IPS-18c (cell line): ENCODE results near the gene DNAJC12.
A peak's percentile ranks its signal among the peaks of the same experiment; 100 is the strongest.
"Not testable (repeated sequence)": the region's sequence is repeated elsewhere in the genome, so short reads cannot be mapped to it uniquely, and the experiment has no call there.

Experiments
- H3K4me3 ChIP-seq: 2 replicates; pipeline ENCODE4 v1.7.0; 2013; ENCODE audit warnings: low read depth, mild to moderate bottlenecking, low read length, moderate library complexity; ENCODE audit not compliant: insufficient read depth
- H3K9me3 ChIP-seq: one replicate; pipeline ENCODE4 v1.6.1; 2013; ENCODE audit warnings: mild to moderate bottlenecking, low read length, moderate library complexity; ENCODE audit not compliant: control insufficient read depth, insufficient read depth

DNAJC12 gene

GRCh38 chr10:67849331-67850011 lies 11.5 kb upstream of the DNAJC12 start:
- peak overlapping the region; percentile 96 for H3K4me3 ChIP-seq
- no peaks in the 10 kb centered on the region for H3K9me3 ChIP-seq

GRCh38 chr10:67843284-67843683 lies 5.3 kb upstream of the DNAJC12 start:
- no peak overlapping the region for H3K4me3 ChIP-seq
- H3K9me3 ChIP-seq = no peaks in the 10 kb centered on the region

- no peak overlapping the region for H3K4me3 ChIP-seq
- H3K9me3 ChIP-seq = no peaks in the 10 kb centered on the region
Measured at GRCh38 chr10:67841737-67842136, 3.7 kb upstream of the DNAJC12 start.

- Histone ChIP-seq H3K4me3 (no peak overlapping the region), H3K9me3 (no peaks in the 10 kb centered on the region)
Measured at GRCh38 chr10:67839951-67840350, 2.0 kb upstream of the DNAJC12 start.

GRCh38 chr10:67839511-67839910 lies 1.5 kb upstream of the DNAJC12 start:
- H3K4me3 ChIP-seq, H3K9me3 ChIP-seq: not testable (repeated sequence)

GRCh38 chr10:67836972-67837371 lies 1.0 kb downstream of the DNAJC12 start:
- Histone ChIP-seq H3K4me3 (no peak overlapping the region), H3K9me3 (no peaks in the 10 kb centered on the region)

GRCh38 chr10:67836488-67836887 lies 1.5 kb downstream of the DNAJC12 start:
- no peak overlapping the region for H3K4me3 ChIP-seq
- H3K9me3 ChIP-seq = no peaks in the 10 kb centered on the region

GRCh38 chr10:67835541-67836394 lies 2.2 kb downstream of the DNAJC12 start:
- H3K4me3 ChIP-seq, H3K9me3 ChIP-seq: not testable (repeated sequence)

GRCh38 chr10:67834375-67834774 lies 3.6 kb downstream of the DNAJC12 start:
- Histone ChIP-seq H3K4me3 (no peak overlapping the region), H3K9me3 (no peaks in the 10 kb centered on the region)

GRCh38 chr10:67827811-67828210 lies 10.2 kb downstream of the DNAJC12 start:
- H3K9me3 ChIP-seq = no peaks in the 10 kb centered on the region
- H3K4me3 ChIP-seq = no peak overlapping the region

GRCh38 chr10:67819768-67820204 lies 18.2 kb downstream of the DNAJC12 start:
- peaks cover 2% of the 10 kb centered on the region for H3K9me3 ChIP-seq
- no peak overlapping the region for H3K4me3 ChIP-seq

GRCh38 chr10:67818323-67818722 lies 19.7 kb downstream of the DNAJC12 start:
- no peak overlapping the region for H3K4me3 ChIP-seq
- peaks cover 2% of the 10 kb centered on the region for H3K9me3 ChIP-seq

- H3K4me3 ChIP-seq = no peak overlapping the region
- peaks cover 2% of the 10 kb centered on the region for H3K9me3 ChIP-seq
Measured at GRCh38 chr10:67816719-67817118, 21.3 kb downstream of the DNAJC12 start.

GRCh38 chr10:67815571-67816059 lies 22.4 kb downstream of the DNAJC12 start:
- H3K4me3 ChIP-seq = no peak overlapping the region
- peaks cover 2% of the 10 kb centered on the region for H3K9me3 ChIP-seq

GRCh38 chr10:67812007-67812406 lies 26.0 kb downstream of the DNAJC12 start:
- Histone ChIP-seq H3K9me3 (no peaks in the 10 kb centered on the region), H3K4me3 (no peak overlapping the region)

GRCh38 chr10:67809107-67809506 lies 28.9 kb downstream of the DNAJC12 start:
- H3K9me3 ChIP-seq = no peaks in the 10 kb centered on the region
- no peak overlapping the region for H3K4me3 ChIP-seq

GRCh38 chr10:67808704-67809103 lies 29.3 kb downstream of the DNAJC12 start:
- Histone ChIP-seq H3K4me3 (no peak overlapping the region), H3K9me3 (no peaks in the 10 kb centered on the region)

- Histone ChIP-seq H3K4me3 (no peak overlapping the region), H3K9me3 (no peaks in the 10 kb centered on the region)
Measured at GRCh38 chr10:67807855-67808456, 30.0 kb downstream of the DNAJC12 start.
